Ovary (tissue), 3 donors: ENCODE results near the gene SPPL2A.

Experiments
- CTCF ChIP-seq, 3 donors: fragments of 450-650 bp in 2 of 3; fragments of 200-600 bp in 1 of 3; IDR thresholded peaks; one replicate each; pipeline versions ENCODE4 v1.5.1 to v1.8.0; 2016 to 2022; ENCODE audit warnings: antibody characterized with exemption in 3 of 3, mild to moderate bottlenecking in 1 of 3
- EP300 ChIP-seq: sonication (generic); formaldehyde crosslinking; IDR thresholded peaks from one replicate; pipeline ENCODE4 v1.6.1; 2017; ENCODE audit warnings: antibody characterized with exemption
- POLR2A ChIP-seq: fragments of 450-650 bp; IDR thresholded peaks from one replicate; pipeline ENCODE4 v1.6.1; 2017; ENCODE audit warnings: antibody characterized with exemption, mild to moderate bottlenecking, moderate library complexity
- donor health status: DM: no; HTN: no; CAD: no.

- TF ChIP-seq POLR2A (no peak), CTCF (IDR thresholded peaks at IDR 0.05) (no peak), EP300 (no peak)
Observed at GRCh38 chr15:50790778-50791453, 25.4 kb upstream of the SPPL2A start.
